Measurements from ENCODE around the gene KRT3.

KRT3 gene

DNA sequence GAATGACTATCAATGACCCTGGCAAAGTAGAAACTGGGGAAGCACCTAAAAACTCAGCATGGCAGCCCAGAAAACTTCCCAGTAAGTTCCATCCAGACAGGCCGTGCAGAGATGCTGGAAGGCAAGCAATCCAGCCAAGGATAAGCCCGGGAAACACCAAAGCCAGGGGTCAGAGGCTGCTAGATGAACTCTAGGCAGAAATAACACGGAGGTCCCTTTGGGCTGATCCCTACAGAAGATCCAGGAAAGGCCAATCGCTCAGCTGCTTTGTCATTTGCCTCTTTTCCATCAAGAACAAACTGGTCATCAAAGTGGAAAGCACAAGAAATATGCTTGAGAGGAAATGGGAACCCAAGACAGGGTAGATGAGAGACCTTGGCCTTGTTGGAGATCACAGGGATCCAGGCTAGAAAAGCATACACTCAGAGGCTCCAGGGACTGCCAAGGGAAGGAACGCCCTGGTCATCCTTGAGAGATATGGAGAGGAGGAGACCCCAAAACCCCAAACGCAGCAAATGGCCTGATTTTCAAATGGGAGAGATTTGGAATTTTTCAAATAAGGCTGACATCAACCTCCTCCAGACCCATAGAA lies 31.7 kb upstream of the KRT3 start:
- no peak for DNase-seq (ENCODE audit: low read depth)

DNA sequence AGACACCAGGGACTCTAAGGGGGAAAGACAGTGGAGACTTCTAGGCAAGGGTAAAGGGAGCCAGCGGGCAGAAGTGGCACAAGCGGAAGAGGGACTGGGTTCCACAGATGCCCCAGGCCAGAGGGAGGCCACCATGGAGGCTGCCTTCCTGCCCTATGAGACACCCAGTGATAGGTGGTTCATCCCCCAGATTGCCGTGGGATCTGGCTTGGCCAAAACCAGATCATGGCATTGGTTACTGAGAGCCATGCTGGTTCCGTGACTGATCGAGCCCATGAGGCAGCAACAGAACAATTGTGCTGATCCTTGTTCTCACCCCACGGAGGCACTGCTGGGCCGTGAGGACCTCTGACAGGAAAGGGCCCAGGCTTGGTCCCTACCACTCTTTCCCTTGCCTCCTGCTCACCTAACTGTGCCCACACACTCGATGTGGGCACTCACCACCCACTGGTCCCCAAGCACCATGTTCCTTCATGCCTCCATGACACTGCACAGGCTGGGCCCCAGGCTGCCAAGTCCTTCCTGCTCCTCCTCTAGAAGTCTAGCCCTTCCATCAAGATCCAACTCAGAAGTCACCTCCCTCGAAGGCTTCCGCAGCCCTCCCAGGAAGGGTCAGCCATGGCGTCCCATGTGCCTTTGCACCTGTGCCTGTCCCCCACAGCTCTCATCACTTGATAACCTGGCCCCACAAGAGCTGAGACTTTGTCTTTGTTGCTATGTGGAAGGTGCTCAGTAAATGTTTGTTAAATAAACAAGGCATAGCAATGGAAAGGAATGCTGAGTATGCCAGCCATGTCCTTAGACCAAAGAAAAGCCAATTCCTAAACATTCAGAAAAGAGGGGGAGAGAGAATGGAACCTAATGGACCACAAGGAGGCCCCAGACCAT lies 30.9 kb upstream of the KRT3 start:
- no peak for DNase-seq (ENCODE audit: low read depth)

- no peak for DNase-seq (ENCODE audit: low read depth)
Observed at GRCh38 chr12:52825961-52826360, 30.0 kb upstream of the KRT3 start.

- no peak for DNase-seq (ENCODE audit: low read depth)
Observed at GRCh38 chr12:52824741-52825410, 29.0 kb upstream of the KRT3 start.

- no peak for DNase-seq (ENCODE audit: low read depth)
Observed at GRCh38 chr12:52823761-52824450, 28.0 kb upstream of the KRT3 start.

- DNase-seq (ENCODE audit: low read depth), result no peak
Observed at GRCh38 chr12:52822771-52823510, 27.0 kb upstream of the KRT3 start.

- no peak for DNase-seq (ENCODE audit: low read depth)
Observed at GRCh38 chr12:52821826-52822660, 26.1 kb upstream of the KRT3 start.

DNA sequence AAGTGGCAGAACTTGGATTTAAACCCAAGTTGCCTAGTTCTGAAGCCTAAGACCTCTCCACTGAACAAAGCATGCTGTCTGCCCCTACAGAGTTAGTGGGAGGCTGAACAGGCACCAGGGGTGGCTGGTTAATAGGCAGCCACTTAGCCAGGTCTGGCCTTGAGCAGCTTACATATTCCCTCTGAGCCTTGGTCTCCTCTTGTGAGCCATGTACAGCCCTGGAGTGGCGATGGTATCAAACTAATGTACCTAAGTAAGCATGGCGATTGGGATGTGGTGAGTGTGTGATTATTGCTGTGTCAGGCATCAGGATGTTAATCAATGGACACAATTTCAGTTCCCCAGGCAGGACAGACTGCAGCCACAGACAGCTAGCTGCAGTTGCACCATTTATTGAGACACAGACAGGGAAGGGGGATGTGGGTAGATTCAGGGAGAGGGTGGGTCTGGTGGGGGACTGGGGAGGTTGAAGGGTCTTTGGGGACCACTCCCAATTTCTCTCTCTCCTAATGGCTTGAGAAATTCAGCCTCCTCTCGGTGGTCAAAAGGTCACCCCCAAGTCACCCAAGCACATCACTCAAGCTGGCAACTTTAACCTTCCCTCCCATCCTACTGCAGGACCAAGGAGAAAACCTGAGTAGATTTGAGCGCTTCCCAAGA lies 25.3 kb upstream of the KRT3 start:
- DNase-seq (ENCODE audit: low read depth), result no peak

DNA sequence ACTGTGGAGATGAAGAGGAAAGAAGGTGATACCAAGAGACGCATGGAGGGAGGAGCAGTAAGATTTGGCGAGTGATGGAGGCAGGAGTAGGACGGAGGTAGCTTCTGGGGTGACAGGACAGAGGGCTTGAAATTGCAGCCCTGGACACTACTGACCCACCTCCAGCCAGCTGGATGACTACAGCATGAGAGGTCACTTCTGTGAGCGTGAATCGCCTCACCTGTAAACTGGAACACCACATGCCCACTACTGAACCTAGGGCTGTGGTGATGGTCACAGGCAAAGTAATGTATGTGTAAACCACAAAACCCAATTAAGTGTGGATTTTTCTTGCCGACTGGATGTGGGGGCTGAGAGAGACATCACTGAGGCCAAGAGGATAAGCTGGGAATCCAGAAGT lies 24.6 kb upstream of the KRT3 start:
- DNase-seq (ENCODE audit: low read depth), result no peak

- no peak for DNase-seq (ENCODE audit: low read depth)
Observed at GRCh38 chr12:52819731-52820510, 24.0 kb upstream of the KRT3 start.

GRCh38 chr12:52818887-52819420 lies 23.0 kb upstream of the KRT3 start:
- no peak for DNase-seq (ENCODE audit: low read depth)

- DNase-seq (ENCODE audit: low read depth), result no peak
Observed at GRCh38 chr12:52818388-52818787, 22.5 kb upstream of the KRT3 start.

- no peak for DNase-seq (ENCODE audit: low read depth)
Observed at GRCh38 chr12:52817699-52818238, 21.9 kb upstream of the KRT3 start.

GRCh38 chr12:52817003-52817698 lies 21.2 kb upstream of the KRT3 start:
- no peak for DNase-seq (ENCODE audit: low read depth)

- DNase-seq (ENCODE audit: low read depth), result no peak
Observed at GRCh38 chr12:52815676-52816588, 20.0 kb upstream of the KRT3 start.

DNA sequence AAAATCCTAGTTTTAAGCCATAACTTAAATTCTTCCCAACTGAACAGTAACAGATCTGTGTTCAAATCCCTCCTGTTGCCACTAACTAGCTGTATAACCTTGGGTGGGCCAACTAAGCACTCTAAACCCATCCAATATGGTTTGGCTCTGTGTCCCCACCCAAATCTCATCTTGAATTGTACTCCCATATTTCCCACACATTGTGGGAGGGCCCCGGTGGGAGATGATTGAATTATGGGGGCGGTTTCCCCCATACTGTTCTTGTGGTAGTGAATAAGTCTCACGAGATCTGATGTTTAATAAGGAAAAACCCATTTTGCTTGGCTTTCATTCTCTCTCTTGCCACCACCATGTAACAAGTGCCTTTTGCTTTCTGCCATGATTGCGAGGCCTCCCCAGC lies 19.2 kb upstream of the KRT3 start:
- no peak for DNase-seq (ENCODE audit: low read depth)

- DNase-seq (ENCODE audit: low read depth), result no peak
Observed at GRCh38 chr12:52814710-52815155, 18.8 kb upstream of the KRT3 start.
